Endothelial cell of umbilical vein (primary cell): ENCODE results near the gene SEPTIN10. TPM values are rescaled to one million over a fixed set of nuclear protein-coding genes. Genes with fewer than 3 reads are reported as not detected.

ENCODE experiments used
- BruUV-seq: library from RNA; stranded (reverse); fragments of 400-500 nt; replicated peaks from 2 replicates; lab custom pipeline; 2021; lab: Mats Ljungman, UMichigan
- CTCF ChIA-PET: fragments of 300-600, 350-600 bp; sonication (Branson Sonifier 250); formaldehyde crosslinking; loops from one replicate; lab custom pipeline; 2021; ENCODE audit warnings: antibody characterized with exemption, inconsistent platforms; lab: Charles Lee
- POLR2A ChIA-PET: fragments of 300-600, 350-600 bp; sonication (Branson Sonifier 250); formaldehyde crosslinking; loops from one replicate; lab custom pipeline; 2021; ENCODE audit warnings: antibody characterized with exemption, inconsistent platforms; lab: Charles Lee
- DNase-seq: peaks from one replicate; pipeline ENCODE4 v3.0.0-alpha.2; 2011; ENCODE audit warnings: low read depth, low spot score
- FAIRE-seq: peaks from 2 replicates; lab custom pipeline; 2011; peaks lifted over from hg19 to GRCh38; lab: Jason Lieb, UNC
- H2AFZ ChIP-seq: 2 replicates; pipeline ENCODE4 v1.6.0; 2012; ENCODE audit warnings: low read depth, low read length, control low read depth, inconsistent platforms
- H3K27ac ChIP-seq: 2 replicates; pipeline ENCODE4 v1.5.1; 2011; ENCODE audit warnings: low read depth, mild to moderate bottlenecking, control low read depth, low read length, moderate library complexity; ENCODE audit not compliant: insufficient read depth
- H3K27me3 ChIP-seq, 2 experiments: 2 replicates each; pipeline versions ENCODE4 v1.6.0 to v1.6.1; 2011; ENCODE audit warnings: low read length in 2 of 2, mixed read lengths in 1 of 2; ENCODE audit not compliant: control insufficient read depth in 2 of 2, insufficient read depth in 2 of 2
- H3K36me3 ChIP-seq, 2 experiments: 2 replicates in 1 of 2; 3 replicates in 1 of 2; pipeline ENCODE4 v1.5.1; 2011; ENCODE audit warnings: low read length in 2 of 2, mild to moderate bottlenecking in 1 of 2, moderate library complexity in 1 of 2; ENCODE audit not compliant: control insufficient read depth in 2 of 2, insufficient read depth in 2 of 2; ENCODE audit errors: extremely low read depth in 1 of 2
- H3K4me1 ChIP-seq: 3 replicates; pipeline ENCODE4 v1.5.1; 2011; ENCODE audit warnings: mild to moderate bottlenecking, low read length; ENCODE audit not compliant: control insufficient read depth, insufficient read depth; ENCODE audit errors: extremely low read depth
- H3K4me2 ChIP-seq: 2 replicates; pipeline ENCODE4 v1.6.1; 2011; ENCODE audit warnings: low read length, control low read depth, mixed read lengths; ENCODE audit not compliant: insufficient read depth
- H3K4me3 ChIP-seq, 3 experiments: fragments of 200-600 bp in 1 of 3; sonication (generic), shearing (Covaris generic) in 1 of 3; replicated peaks in 1 of 3; 2 replicates each; pipeline ENCODE4 v1.5.1; 2011 to 2016; ENCODE audit warnings: control low read depth in 3 of 3, low read length in 3 of 3, mild to moderate bottlenecking in 2 of 3, inconsistent platforms in 1 of 3, low read depth in 1 of 3, moderate library complexity in 1 of 3; ENCODE audit not compliant: insufficient read depth in 1 of 3
- H3K79me2 ChIP-seq: 2 replicates; pipeline ENCODE4 v1.6.0; 2012; ENCODE audit warnings: low read length, inconsistent platforms; ENCODE audit not compliant: control insufficient read depth, insufficient read depth
- H3K9ac ChIP-seq: replicated peaks from 2 replicates; pipeline ENCODE3; 2011; ENCODE audit warnings: low read length, control low read depth; ENCODE audit not compliant: insufficient read depth; ENCODE audit errors: extremely low read depth
- H3K9me1 ChIP-seq: replicated peaks from 3 replicates; pipeline ENCODE4 v1.6.0; 2011; ENCODE audit warnings: mild to moderate bottlenecking, low read length; ENCODE audit not compliant: control insufficient read depth, insufficient read depth; ENCODE audit errors: extremely low read depth
- H3K9me3 ChIP-seq: replicated peaks from 2 replicates; pipeline ENCODE4 v1.5.1; 2012; ENCODE audit warnings: low read length, inconsistent platforms; ENCODE audit not compliant: control insufficient read depth, insufficient read depth
- H4K20me1 ChIP-seq: replicated peaks from 2 replicates; pipeline ENCODE3; 2011; ENCODE audit warnings: mild to moderate bottlenecking, low read length; ENCODE audit not compliant: control insufficient read depth, insufficient read depth; ENCODE audit errors: extremely low read depth
- EZH2 ChIP-seq: IDR thresholded peaks from 2 replicates; pipeline ENCODE4 v1.6.1; 2012; ENCODE audit warnings: borderline replicate concordance, low read depth, mild to moderate bottlenecking, moderate library complexity, low read length, inconsistent platforms; ENCODE audit not compliant: severe bottlenecking
- FOS ChIP-seq: IDR thresholded peaks from 2 replicates; pipeline ENCODE4 v1.6.1; 2011; ENCODE audit warnings: mild to moderate bottlenecking, low read length, moderate library complexity, borderline replicate concordance; ENCODE audit not compliant: insufficient read depth
- GATA2 ChIP-seq: IDR thresholded peaks from 2 replicates; pipeline ENCODE4 v1.7.0; 2011; ENCODE audit warnings: low read depth, mild to moderate bottlenecking, moderate library complexity, mixed read lengths, low read length; ENCODE audit not compliant: insufficient read length, insufficient read depth
- JUN ChIP-seq: IDR thresholded peaks from 2 replicates; pipeline ENCODE4 v1.6.1; 2011; ENCODE audit warnings: borderline replicate concordance, low read depth; ENCODE audit not compliant: insufficient read length, insufficient read depth
- MYC ChIP-seq: IDR thresholded peaks from one replicate; pipeline ENCODE4 v1.6.1; 2011; ENCODE audit warnings: mild to moderate bottlenecking, low read depth, low read length
- POLR2A ChIP-seq: IDR thresholded peaks from 2 replicates; pipeline ENCODE4 v1.6.1; 2012; ENCODE audit warnings: low read depth, mild to moderate bottlenecking, control low read depth, low read length
- POLR2AphosphoS5 ChIP-seq: IDR thresholded peaks from 2 replicates; pipeline ENCODE4 v1.6.1; 2012; ENCODE audit warnings: low read depth, mild to moderate bottlenecking, control low read depth, low read length, moderate library complexity; ENCODE audit not compliant: insufficient read depth
- dilution Hi-C: fragments of 300-500 bp; cut with MboI; formaldehyde crosslinking; loops from one replicate; pipeline ENCODE4 v1.15.0; 2019; ENCODE audit warnings: low sequenced_read_pairs; ENCODE audit not compliant: extremely low pct_ligation_motif_present
- intact Hi-C: fragments of 100-400 bp; cut with micrococcal nuclease; formaldehyde crosslinking; loops from one replicate; pipeline ENCODE4 v1.10.0; 2022
- polyA plus RNA-seq, 4 experiments: library from polyadenylated mRNA; depleted of rRNA in 3 of 4; stranded (reverse) in 3 of 4; unstranded in 1 of 4; fragments of >200 nt; gene quantifications; 2 replicates each; pipeline versions ENCODE4 v1.2.1 to v1.2.3, GENCODE V29; 2011 to 2012; ENCODE audit warnings: missing spikeins in 1 of 4
- total RNA-seq: library from RNA; stranded (reverse); gene quantifications from 2 replicates; pipeline ENCODE4 v1.2.3, GENCODE V29; 2021
- TF ChIP-seq, protein P1 (sequence below): IDR thresholded peaks from 2 replicates; pipeline ENCODE4 v1.6.1; 2011; ENCODE audit not compliant: insufficient read depth, insufficient read length
- TF ChIP-seq, protein P2 (sequence below), 2 donors: IDR thresholded peaks; 1 replicate in 1 of 2; 2 replicates in 1 of 2; pipeline ENCODE4 v1.5.1; 2011; ENCODE audit warnings: low read length in 2 of 2, mild to moderate bottlenecking in 2 of 2, moderate library complexity in 2 of 2, control low read depth in 1 of 2, inconsistent platforms in 1 of 2, low read depth in 1 of 2; ENCODE audit not compliant: insufficient read depth in 1 of 2; ENCODE audit errors: extremely low read depth in 1 of 2

The SEPTIN10 gene
- total and polyA plus RNA-seq, 2 donors (not counting 3 experiments of a cell fraction or from before 2014, with no cell fraction given), result 26.1 to 121 TPM

DNA sequence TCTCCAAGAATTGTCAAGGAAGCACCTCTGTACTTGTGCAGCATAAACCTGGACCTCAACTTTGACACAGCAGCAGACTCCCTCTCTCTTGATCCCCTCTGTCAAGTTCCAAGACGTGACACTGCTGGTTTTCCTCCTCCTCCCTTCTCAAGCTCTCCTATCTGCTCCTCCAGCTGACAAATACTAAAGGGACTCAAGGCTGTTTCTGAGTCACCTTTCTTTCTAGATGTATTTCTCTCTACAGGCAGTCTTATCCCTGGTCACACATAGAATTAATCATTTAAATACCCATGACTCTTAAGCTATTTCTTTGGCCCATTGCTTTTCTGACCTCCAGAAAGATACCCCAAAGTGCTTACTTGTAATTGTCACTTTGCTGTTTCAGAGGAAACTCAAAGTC lies 53.5 kb downstream of the SEPTIN10 start:
- Histone ChIP-seq H3K79me2 (peaks cover 3% of the 10 kb centered on the region), H3K9ac (no peak overlapping the region), H3K27me3 (no peaks in the 10 kb centered on the region), H3K4me1 (peaks cover 45% of the 10 kb centered on the region), H3K4me2 (no peak overlapping the region), H3K36me3 (peaks cover 0 to 4% of the 10 kb centered on the region in 2 experiments), H3K9me1 (no peaks in the 10 kb centered on the region), H4K20me1 (no peaks in the 10 kb centered on the region), H2AFZ (no peak overlapping the region), H3K27ac (peak overlapping the region; percentile 66), H3K9me3 (no peaks in the 10 kb centered on the region), H3K4me3 (no peak overlapping the region)
- CTCF ChIA-PET, result interaction anchor here (0.9 to 3.0 kb wide), 5 partner anchors 13 to 176 kb away, joined by 3 to 18 read pairs (median 4); partner anchors contain the start of genes SEPTIN10 and SOWAHC
- POLR2A ChIA-PET, result interaction anchor here (1.2 kb wide), 1 partner anchor 103 kb away, joined by 3 read pairs; no protein-coding TSS in a partner anchor
- TF ChIP-seq MYC, result no peak
- TF ChIP-seq FOS, result peak; percentile 11
- dilution Hi-C loops, result no loop called here
- intact Hi-C loops, result no loop called here
- BruUV-seq, result no TSS peak
- no peak for FAIRE-seq
- DNase-seq, result peak; percentile 33

- peaks cover 3% of the 10 kb centered on the region for H3K79me2 ChIP-seq
- FAIRE-seq, result peak; percentile 91
- no peaks in the 10 kb centered on the region for H4K20me1 ChIP-seq
- H3K4me3 ChIP-seq, result no peak overlapping the region
- ChIA-PET POLR2A (no interaction called here), CTCF (interaction anchor here (1.2 to 3.0 kb wide), 2 partner anchors 12 kb away, joined by 4 to 18 read pairs; no protein-coding TSS in a partner anchor)
- H3K27me3 ChIP-seq, result no peaks in the 10 kb centered on the region
- H3K4me2 ChIP-seq, result peak overlapping the region; percentile 53
- dilution Hi-C loops (no loop called here), intact Hi-C loops (loop anchor here (1.0 kb wide), 2 partner anchors 51 to 56 kb away; partner anchors contain the start of gene SOWAHC)
- peak; percentile 96 for DNase-seq
- H3K9ac ChIP-seq, result peak overlapping the region; percentile 67
- H2AFZ ChIP-seq, result no peak overlapping the region
- H3K9me3 ChIP-seq, result no peaks in the 10 kb centered on the region
- TSS peak; percentile 51 for BruUV-seq
- H3K4me1 ChIP-seq, result peaks cover 32% of the 10 kb centered on the region
- H3K9me1 ChIP-seq, result no peaks in the 10 kb centered on the region
- peak overlapping the region; percentile 96 for H3K27ac ChIP-seq
- TF ChIP-seq, protein P1, sequence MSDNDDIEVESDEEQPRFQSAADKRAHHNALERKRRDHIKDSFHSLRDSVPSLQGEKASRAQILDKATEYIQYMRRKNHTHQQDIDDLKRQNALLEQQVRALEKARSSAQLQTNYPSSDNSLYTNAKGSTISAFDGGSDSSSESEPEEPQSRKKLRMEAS, result peak; percentile 58
- peak; percentile 99 for TF ChIP-seq FOS
- TF ChIP-seq MYC, result no peak
- peak; percentile 96 for TF ChIP-seq JUN
- TF ChIP-seq, protein P2, sequence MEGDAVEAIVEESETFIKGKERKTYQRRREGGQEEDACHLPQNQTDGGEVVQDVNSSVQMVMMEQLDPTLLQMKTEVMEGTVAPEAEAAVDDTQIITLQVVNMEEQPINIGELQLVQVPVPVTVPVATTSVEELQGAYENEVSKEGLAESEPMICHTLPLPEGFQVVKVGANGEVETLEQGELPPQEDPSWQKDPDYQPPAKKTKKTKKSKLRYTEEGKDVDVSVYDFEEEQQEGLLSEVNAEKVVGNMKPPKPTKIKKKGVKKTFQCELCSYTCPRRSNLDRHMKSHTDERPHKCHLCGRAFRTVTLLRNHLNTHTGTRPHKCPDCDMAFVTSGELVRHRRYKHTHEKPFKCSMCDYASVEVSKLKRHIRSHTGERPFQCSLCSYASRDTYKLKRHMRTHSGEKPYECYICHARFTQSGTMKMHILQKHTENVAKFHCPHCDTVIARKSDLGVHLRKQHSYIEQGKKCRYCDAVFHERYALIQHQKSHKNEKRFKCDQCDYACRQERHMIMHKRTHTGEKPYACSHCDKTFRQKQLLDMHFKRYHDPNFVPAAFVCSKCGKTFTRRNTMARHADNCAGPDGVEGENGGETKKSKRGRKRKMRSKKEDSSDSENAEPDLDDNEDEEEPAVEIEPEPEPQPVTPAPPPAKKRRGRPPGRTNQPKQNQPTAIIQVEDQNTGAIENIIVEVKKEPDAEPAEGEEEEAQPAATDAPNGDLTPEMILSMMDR (IDR thresholded peaks at IDR 0.05; ENCODE audit: extremely low read depth in 1 of 2, insufficient read depth in 1 of 2, low read depth in 1 of 2, low read length in 2 of 2), result no peak
- TF ChIP-seq GATA2, result peak; percentile 82
- TF ChIP-seq POLR2AphosphoS5, result peak; percentile 96
- TF ChIP-seq POLR2A, result peak; percentile 44
- TF ChIP-seq EZH2, result no peak
- peaks cover 0 to 2% of the 10 kb centered on the region in 2 experiments for H3K36me3 ChIP-seq
Measured at GRCh38 chr2:109558076-109558882, 55.5 kb downstream of the SEPTIN10 start.
